Effector memory CD4-positive, alpha-beta T cell (primary cell): ENCODE data around the gene ATP13A3.

Experiments
- DNase-seq, 3 donors: peaks; one replicate each; pipeline ENCODE4 v3.0.0-alpha.2; 2020
- H3K27ac ChIP-seq: 2 replicates; pipeline ENCODE4 v1.7.0; 2013; ENCODE audit warnings: mild to moderate bottlenecking, low read length, moderate library complexity; ENCODE audit not compliant: insufficient read depth, poor library complexity, severe bottlenecking
- H3K27me3 ChIP-seq: replicated peaks from 2 replicates; pipeline ENCODE4 v1.7.0; 2013; ENCODE audit warnings: mild to moderate bottlenecking, low read length; ENCODE audit not compliant: insufficient read depth, control insufficient read depth, poor library complexity, severe bottlenecking
- H3K36me3 ChIP-seq: 2 replicates; pipeline ENCODE4 v1.7.0; 2013; ENCODE audit warnings: mild to moderate bottlenecking, low read length, moderate library complexity; ENCODE audit not compliant: control insufficient read depth, insufficient read depth
- H3K4me1 ChIP-seq: 2 replicates; pipeline ENCODE4 v1.7.0; 2013; ENCODE audit warnings: low read length, mild to moderate bottlenecking; ENCODE audit not compliant: control insufficient read depth, insufficient read depth, poor library complexity, severe bottlenecking
- H3K4me3 ChIP-seq: 2 replicates; pipeline ENCODE4 v1.7.0; 2013; ENCODE audit warnings: low read length, low read depth, mild to moderate bottlenecking; ENCODE audit not compliant: insufficient read depth, poor library complexity, severe bottlenecking
- H3K9me3 ChIP-seq: 2 replicates; pipeline ENCODE4 v1.7.0; 2013; ENCODE audit warnings: mild to moderate bottlenecking, low read length, moderate library complexity; ENCODE audit not compliant: control insufficient read depth

Gene ATP13A3

GRCh38 chr3:194465246-194465645 lies 21.6 kb downstream of the ATP13A3 start:
- peaks cover 1% of the 10 kb centered on the region for H3K36me3 ChIP-seq
- no peak for DNase-seq
- H3K4me3 ChIP-seq, result no peak overlapping the region
- no peaks in the 10 kb centered on the region for H3K9me3 ChIP-seq
- no peak overlapping the region for H3K27ac ChIP-seq
- no peaks in the 10 kb centered on the region for H3K27me3 ChIP-seq
- H3K4me1 ChIP-seq, result no peaks in the 10 kb centered on the region

- Histone ChIP-seq H3K36me3 (peaks cover 7% of the 10 kb centered on the region), H3K9me3 (no peaks in the 10 kb centered on the region), H3K27me3 (no peaks in the 10 kb centered on the region), H3K27ac (no peak overlapping the region), H3K4me1 (no peaks in the 10 kb centered on the region), H3K4me3 (no peak overlapping the region)
- no peak for DNase-seq
Measured at GRCh38 chr3:194464692-194465091, 22.1 kb downstream of the ATP13A3 start.

- H3K36me3 ChIP-seq, result peaks cover 8% of the 10 kb centered on the region
- DNase-seq, result no peak
- no peaks in the 10 kb centered on the region for H3K27me3 ChIP-seq
- H3K9me3 ChIP-seq, result no peaks in the 10 kb centered on the region
- H3K27ac ChIP-seq, result no peak overlapping the region
- no peaks in the 10 kb centered on the region for H3K4me1 ChIP-seq
- no peak overlapping the region for H3K4me3 ChIP-seq
Measured at GRCh38 chr3:194462936-194463335, 23.9 kb downstream of the ATP13A3 start.

- Histone ChIP-seq H3K27ac (no peak overlapping the region), H3K36me3 (peaks cover 8% of the 10 kb centered on the region), H3K4me3 (no peak overlapping the region), H3K4me1 (no peaks in the 10 kb centered on the region), H3K9me3 (no peaks in the 10 kb centered on the region), H3K27me3 (no peaks in the 10 kb centered on the region)
- DNase-seq, result no peak
Measured at GRCh38 chr3:194460566-194460965, 26.2 kb downstream of the ATP13A3 start.

GRCh38 chr3:194458131-194458530 lies 28.7 kb downstream of the ATP13A3 start:
- Histone ChIP-seq H3K27ac (no peak overlapping the region), H3K4me1 (no peaks in the 10 kb centered on the region), H3K36me3 (peaks cover 26% of the 10 kb centered on the region), H3K9me3 (no peaks in the 10 kb centered on the region), H3K4me3 (no peak overlapping the region), H3K27me3 (no peaks in the 10 kb centered on the region)
- no peak for DNase-seq

GRCh38 chr3:194455481-194455880 lies 31.3 kb downstream of the ATP13A3 start:
- DNase-seq, result no peak
- Histone ChIP-seq H3K4me3 (no peak overlapping the region), H3K4me1 (no peaks in the 10 kb centered on the region), H3K9me3 (no peaks in the 10 kb centered on the region), H3K27me3 (no peaks in the 10 kb centered on the region), H3K27ac (no peak overlapping the region), H3K36me3 (peaks cover 33% of the 10 kb centered on the region)

GRCh38 chr3:194450341-194450740 lies 36.5 kb downstream of the ATP13A3 start:
- DNase-seq, result no peak
- Histone ChIP-seq H3K4me1 (no peaks in the 10 kb centered on the region), H3K27ac (no peak overlapping the region), H3K4me3 (no peak overlapping the region), H3K27me3 (no peaks in the 10 kb centered on the region), H3K36me3 (peaks cover 47% of the 10 kb centered on the region), H3K9me3 (no peaks in the 10 kb centered on the region)

GRCh38 chr3:194449913-194450312 lies 36.9 kb downstream of the ATP13A3 start:
- no peaks in the 10 kb centered on the region for H3K27me3 ChIP-seq
- no peak for DNase-seq
- H3K9me3 ChIP-seq, result no peaks in the 10 kb centered on the region
- H3K36me3 ChIP-seq, result peaks cover 42% of the 10 kb centered on the region
- no peak overlapping the region for H3K4me3 ChIP-seq
- H3K4me1 ChIP-seq, result no peaks in the 10 kb centered on the region
- no peak overlapping the region for H3K27ac ChIP-seq

GRCh38 chr3:194447657-194448056 lies 39.1 kb downstream of the ATP13A3 start:
- H3K27me3 ChIP-seq, result no peaks in the 10 kb centered on the region
- H3K9me3 ChIP-seq, result no peaks in the 10 kb centered on the region
- no peaks in the 10 kb centered on the region for H3K4me1 ChIP-seq
- no peak overlapping the region for H3K27ac ChIP-seq
- H3K4me3 ChIP-seq, result no peak overlapping the region
- DNase-seq, result no peak
- peaks cover 26% of the 10 kb centered on the region for H3K36me3 ChIP-seq

GRCh38 chr3:194447161-194447560 lies 39.6 kb downstream of the ATP13A3 start:
- Histone ChIP-seq H3K36me3 (peaks cover 26% of the 10 kb centered on the region), H3K27ac (no peak overlapping the region), H3K27me3 (no peaks in the 10 kb centered on the region), H3K4me3 (no peak overlapping the region), H3K9me3 (no peaks in the 10 kb centered on the region), H3K4me1 (no peaks in the 10 kb centered on the region)
- no peak for DNase-seq

GRCh38 chr3:194446754-194447153 lies 40.0 kb downstream of the ATP13A3 start:
- no peak overlapping the region for H3K27ac ChIP-seq
- H3K9me3 ChIP-seq, result no peaks in the 10 kb centered on the region
- H3K4me3 ChIP-seq, result no peak overlapping the region
- H3K36me3 ChIP-seq, result peaks cover 30% of the 10 kb centered on the region
- no peaks in the 10 kb centered on the region for H3K4me1 ChIP-seq
- H3K27me3 ChIP-seq, result no peaks in the 10 kb centered on the region
- DNase-seq, result no peak
